Smooth muscle cell of the brain vasculature (primary cell): Measurements from ENCODE around the gene KIF7.

Experiments used
- DNase-seq: peaks from one replicate; pipeline ENCODE4 v3.0.0-alpha.2; 2012; ENCODE audit warnings: low read depth, low spot score

Gene KIF7

DNA sequence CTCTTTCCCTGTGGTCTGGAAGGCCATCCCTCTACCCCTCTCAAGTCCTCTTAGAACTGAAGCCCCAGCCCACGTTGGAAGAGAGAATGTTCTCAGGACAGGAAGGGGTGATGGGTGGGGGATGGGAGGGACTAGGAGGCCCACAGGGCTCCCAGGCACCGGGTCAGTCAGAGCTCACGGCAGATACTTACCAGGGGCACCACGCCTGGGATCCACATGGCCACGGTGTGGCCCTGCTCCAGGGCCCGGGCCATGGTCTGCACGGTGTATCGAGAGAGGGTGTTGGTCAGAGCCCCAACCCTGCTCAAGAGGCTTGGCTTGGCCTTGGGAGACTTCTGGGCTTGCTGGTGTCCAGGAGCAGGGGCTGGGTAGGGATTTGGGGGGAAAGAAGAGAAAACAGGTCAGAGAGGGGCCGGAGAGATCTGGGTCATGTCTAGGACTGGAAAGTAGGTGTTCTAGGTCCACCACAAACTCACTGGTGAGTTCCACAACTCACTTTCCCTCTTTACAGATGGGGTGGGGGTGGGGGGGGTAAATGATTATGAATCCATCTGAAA, 14.1 kb upstream of the KIF7 start:
- no peak for DNase-seq

DNA sequence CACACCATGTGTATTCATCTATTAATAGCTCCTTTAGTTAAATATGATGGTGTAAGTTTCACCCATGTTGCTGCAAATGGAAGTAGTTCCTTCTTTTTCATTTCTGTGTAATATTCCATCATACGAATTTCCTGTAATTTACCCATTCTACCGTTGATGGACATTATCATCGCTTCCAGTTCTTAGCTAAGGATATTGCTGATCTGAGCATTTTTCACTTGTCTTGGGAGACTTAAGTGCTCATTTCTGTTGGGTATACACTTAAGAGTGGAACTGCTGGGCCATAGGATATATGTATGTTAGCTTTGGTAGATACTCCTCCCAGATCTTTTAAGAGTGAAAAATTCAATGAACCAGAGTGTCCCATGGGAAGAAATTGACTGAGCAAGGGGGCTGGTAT, 12.9 kb upstream of the KIF7 start:
- no peak for DNase-seq

DNA sequence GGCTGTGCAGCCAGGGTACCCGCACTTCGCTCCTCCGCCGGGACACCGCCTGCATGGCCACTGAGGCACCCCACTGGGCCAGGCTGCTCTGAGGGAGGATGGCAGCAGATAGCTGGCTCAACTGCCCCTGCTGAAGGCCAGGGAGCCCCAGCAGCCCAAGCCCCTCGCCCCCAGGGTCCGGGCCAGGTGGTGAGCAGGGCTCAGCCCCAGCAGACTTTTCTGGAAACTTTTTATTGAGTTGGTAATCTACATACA, 12.4 kb upstream of the KIF7 start:
- DNase-seq, result no peak

DNA sequence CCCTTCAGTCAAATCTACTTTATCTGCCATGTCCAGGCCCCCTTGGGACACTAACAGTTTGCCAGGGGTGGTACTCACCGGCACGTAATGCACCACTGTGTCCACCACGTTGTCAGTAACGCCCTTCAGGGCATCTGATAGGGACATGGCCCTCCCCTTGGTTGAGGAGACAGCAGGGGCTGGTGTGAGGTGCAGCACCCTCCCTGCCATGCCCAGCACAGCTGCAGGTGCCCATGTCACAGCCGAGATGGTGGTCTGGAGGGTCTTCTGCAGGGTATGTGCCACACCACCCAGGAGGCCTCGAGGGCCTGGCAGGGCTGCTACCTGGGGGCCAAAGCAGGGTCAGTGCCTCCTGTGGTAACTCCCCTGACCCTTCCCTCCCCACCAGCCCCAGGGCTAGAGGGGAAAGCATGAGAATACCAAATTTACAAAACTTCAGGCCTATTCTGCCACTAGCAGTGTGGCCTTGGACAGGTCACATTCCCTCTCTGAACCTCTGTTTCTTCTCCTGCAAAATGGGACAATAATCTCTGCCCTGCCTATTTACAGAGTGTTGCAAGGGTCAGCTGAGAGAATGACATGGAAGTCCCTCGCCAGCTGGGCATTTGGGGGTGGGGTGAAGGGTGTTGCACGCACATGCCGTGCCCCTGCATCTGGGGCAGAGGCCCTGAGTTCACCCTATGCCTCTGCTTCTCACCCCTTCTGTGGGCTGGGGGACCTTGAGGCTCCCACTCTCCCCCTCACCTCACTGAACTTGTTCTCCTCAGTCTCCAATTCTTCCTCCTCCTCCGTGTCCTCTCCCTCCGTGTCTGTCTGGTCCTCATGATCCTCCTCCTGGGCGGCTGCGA, 11.8 kb upstream of the KIF7 start:
- no peak for DNase-seq

DNA sequence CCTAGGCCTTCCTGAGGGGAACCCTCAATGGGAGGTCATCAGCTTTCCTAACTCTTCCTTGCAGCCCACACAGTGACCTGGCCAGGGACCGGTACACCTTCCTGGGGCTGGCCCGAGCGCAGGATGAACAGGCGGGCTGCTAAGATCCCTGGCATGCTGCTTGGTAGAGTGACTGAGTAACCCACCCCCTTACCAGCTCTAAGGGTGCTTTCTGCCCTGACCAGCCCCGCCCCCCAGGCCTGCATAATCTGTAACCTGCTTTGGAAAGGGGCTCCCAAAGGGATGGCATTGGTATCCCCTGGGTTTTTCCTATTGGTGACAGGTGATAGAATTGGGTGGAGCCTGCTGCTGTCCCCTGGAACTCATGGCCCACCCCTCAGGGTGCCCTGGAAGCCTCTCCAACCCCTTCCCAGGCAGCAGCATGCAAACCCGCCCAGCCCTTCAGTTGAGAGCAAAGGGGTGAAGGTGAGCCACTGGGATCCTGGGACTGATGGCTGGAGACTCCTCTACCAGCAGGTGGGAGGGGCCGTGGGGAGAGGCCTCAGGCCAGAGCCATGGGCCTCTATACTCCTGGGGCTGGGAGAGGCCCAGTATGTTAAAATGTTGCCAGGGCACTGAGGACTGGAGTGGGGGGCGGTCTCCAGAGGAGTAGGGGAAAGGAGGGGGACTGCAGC, 11.1 kb upstream of the KIF7 start:
- no peak for DNase-seq

DNA sequence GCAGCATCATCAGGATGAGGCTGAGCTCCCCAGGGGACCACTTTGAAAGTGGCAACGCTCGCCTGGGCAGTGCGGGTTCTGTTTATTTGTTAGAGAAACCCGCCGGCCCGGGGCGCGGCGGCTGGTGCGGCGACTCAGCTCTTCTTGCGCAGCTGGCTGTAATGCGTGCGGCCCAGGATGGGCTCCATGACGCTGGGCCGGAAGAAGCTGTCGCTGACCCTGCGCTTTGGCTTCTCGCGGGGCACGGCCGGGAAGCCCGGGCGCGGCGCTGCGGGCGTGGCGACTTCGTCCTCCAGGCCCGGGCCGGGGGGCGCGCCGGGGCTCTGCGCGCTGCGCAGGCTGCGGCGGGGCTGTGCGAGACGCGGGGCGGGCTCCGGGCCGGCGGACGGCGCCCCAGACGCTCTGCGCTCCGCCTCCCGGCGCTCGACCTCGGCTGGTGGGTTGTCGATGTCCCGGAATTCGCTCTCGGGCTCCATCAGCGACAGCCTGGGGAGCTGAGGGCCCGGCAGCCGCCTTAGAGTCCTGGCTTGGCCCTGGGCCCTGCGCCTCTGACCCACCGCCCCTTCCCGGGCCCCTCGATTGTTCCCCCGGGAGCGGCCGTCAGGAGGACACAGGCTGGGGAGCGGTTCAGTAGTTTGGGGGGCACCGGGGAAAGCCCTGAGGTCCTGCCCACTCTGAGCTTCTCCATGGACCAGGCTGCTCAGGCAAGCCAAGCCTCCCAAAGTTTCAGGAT, 10.3 kb upstream of the KIF7 start:
- no peak for DNase-seq

DNA sequence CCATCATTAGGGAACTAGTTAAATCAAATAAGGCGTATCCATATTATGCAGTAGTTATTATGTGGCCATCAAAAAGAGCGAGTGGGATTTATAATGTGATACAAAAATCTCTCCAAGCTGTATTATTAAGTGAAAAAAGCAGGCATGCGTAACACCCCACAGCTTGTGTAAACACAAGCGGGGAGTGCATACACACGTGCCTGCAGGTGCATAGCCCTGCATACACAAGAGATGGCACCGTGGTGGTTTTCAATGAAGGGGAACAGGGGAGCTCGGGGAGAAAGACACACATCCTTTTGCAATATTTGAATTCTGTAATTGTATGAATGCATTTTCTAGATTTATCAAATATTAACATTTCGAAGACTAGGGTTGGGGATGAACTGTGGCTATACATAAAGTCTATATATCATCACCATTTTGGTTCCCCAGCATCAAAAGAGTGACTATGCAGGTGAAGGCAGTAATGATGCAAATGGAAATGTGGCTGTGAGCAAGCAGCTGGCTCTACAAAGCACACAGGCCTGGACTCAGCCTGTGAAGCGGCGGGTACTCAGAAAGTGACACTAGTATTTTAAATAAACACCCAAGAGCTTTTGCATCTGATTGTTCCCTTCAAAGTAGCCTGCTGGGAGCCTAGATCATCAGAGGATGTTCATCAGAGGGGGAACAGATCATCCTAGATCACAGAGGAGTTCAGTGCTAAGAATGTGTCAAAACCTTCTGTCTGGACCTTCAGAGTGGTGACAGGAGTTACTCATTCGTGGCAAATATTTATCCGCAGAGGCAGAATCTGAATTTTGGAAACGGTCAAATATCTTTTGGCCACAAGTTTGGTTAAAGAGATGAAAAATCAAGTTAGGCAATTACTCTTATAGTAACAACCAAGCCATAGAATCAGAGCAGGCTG, 9.4 kb upstream of the KIF7 start:
- DNase-seq, result no peak

DNA sequence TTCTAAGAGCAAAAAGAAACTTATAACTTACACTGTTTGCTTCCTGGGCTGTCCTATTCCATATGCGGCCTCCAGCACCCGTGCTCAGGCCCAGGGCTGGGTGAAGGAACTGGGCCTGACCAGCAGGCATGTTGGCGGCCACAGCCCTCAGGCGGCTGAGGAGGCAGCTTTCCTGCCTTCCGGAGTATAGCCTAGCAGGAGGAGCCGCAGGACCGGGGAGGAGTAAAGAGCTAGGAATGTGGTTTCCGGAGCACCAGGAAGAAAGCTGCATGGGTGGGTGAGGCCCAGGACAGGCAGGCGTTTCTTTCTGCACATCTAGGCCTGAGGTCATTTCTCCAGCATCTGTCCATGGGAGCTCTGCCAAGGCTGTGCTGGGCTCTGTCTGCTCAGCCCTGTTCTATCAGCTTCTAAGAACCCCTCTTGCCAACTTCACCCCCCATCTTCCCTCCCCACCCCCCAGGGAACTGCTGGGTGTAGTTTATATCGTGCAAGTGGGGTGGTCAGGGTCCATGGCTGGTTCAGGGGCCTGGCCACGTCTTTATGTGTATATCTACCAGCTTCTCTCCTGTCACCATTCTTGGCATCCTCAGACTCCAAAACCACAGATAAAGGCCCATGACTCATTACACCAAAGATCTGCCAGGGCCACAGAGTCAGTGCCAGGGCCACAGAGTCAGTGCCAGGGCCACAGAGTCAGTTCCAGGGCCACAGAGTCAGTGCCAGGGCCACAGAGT, 7.8 kb upstream of the KIF7 start:
- peak; percentile 68 for DNase-seq

DNA sequence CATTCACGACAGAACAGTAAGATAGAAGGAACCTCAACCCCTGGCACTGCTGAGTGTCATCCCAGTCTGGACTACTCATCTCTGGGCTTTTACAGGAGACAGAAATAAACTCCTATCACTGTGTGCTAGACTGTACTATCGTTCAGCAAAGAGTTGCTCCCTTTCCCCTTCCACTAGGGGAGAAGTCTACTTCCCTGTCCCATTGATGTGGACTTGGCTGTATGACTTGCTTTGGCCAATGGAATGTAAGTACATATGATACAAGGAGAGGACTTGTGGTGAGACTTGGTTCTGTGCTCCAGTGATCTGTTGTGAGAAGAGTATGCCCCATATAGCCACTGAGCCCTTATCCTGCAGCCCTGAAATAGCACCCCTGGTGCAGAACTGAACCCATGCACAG, 5.3 kb upstream of the KIF7 start:
- DNase-seq, result no peak

DNA sequence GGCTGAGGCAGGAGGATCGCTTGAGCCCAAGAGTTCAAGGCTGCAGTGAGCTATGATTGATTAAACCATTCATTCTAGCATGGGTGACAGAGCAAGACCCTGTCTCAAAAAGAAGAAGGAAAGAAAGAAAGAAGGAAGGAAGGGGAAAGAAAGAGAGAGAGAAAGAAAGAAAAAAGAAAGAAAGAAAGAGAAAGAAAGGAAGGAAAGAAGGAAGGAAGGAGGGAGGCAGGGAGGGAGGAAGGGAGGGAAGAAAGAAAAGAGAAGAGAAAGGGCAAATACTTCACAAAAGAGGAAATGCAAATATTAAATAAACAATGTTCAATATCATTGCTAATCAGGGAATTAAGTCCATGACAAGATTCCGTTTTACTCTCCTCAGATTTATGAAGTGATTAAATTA, 4.0 kb upstream of the KIF7 start:
- no peak for DNase-seq

DNA sequence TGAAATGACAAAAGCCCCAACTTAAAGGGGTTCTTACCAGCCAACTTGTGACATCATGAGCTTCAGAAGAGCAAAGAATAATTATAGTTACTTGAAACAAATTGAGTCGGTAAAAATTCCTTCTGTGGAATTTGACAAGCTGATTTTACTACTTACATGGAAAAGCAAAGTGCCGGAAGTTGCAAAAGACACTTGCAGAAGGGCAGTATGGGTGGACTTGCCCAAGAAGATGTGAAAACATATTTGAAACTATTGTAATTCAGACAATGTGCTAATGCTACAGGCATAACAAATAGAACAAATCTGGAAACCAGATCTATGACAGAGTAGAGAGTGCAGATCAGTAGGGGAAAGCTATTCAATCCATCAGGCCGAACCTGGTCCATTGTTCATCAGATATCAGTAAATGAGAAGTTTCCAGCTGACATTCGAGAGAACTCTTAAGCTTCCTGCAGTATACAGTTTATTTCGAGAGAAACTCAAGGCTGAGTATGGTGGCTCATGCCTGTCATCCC, 2.5 kb upstream of the KIF7 start:
- no peak for DNase-seq

DNA sequence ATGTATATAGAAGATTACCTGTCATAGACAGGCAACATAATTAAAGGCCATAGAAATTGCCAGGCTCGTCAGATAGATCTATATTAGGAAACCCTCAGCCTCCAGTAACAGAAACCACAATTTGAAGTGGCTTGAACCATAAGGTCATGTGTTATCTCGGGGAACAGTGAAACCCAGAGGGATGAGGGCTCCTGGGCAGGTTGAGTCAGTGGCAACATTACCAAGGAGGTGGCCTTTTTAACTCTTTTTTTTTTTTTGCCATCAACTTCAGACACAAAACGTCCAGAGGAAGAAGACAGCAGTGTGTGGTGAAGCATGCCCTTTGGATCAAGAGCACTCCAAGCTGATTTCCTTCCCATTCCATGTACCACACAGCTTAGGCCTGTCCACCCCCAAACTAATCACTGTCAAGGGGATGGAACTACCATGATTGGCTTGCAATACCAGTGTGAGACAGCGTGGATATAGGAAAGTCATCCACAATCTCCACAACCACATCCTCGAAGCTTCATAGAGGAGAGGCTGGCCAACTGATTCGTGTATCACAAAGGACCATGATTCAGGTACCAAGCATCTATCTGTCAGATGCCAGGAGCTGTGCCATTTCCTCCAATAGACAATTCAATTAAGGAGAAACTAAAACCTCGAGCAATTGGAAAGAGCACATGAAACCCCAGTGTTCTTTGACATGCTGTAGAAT, 999 bp upstream of the KIF7 start:
- DNase-seq, result no peak

DNA sequence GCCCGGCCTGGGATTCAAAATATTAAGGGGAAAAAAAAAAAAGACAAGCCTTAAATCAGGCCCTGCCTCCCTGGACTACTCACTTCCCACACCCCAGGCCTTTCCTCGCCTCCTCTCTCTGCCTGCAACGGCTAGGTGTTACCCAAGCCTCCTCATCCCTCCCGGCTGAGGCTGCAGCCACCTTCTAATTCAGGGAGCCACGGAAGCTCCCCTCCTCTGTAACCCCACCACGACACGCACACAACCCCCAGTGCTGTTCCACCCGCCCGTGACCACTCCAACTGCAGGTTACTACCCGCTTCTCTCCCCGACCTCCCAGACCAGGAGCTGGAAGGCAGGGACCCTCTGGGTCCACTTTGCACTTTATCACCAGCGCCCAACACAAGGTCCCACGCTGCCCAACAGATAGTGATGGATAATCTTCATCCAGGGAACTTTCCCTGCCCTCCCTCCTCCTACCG, 936 bp downstream of the KIF7 start:
- no peak for DNase-seq

DNA sequence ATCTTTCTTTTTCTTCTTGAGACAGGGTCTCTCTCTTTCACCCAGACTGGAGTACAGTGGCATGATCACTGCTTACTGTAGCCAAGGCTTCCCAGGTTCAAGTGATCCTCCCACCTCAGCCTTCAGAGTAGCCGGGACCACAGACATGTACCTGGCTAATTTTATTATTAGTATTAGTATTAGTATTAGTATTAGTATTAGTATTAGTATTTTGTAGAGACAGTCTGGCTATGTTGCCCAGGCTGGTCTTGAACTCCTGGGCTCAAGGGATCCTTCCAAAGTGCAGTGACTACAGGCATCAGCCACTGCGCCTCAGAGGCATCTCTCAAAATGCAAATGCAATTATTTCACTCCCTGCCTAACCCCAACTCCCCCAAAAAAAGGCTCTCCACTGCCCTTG, 1.7 kb downstream of the KIF7 start:
- DNase-seq, result no peak

DNA sequence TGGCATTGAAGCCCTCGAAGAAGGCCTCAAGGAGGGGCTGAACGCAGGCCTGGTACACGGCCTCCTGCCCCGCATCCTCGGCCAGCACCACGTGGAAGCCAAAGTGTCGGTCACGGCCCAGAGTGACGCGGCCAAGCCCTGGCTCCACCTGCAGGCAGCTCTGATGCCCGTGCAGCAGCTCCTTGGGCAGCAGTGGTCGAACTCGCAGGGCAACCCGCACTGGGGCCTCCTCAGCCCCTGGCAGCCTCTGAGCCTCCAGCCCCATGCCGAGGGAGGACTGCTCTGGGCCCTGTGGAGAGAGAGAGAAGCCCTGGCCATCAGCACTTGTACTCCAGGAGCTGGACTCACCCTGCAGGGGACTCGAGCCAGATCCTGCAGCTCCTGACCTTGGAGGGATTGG, 2.6 kb downstream of the KIF7 start:
- DNase-seq, result no peak

DNA sequence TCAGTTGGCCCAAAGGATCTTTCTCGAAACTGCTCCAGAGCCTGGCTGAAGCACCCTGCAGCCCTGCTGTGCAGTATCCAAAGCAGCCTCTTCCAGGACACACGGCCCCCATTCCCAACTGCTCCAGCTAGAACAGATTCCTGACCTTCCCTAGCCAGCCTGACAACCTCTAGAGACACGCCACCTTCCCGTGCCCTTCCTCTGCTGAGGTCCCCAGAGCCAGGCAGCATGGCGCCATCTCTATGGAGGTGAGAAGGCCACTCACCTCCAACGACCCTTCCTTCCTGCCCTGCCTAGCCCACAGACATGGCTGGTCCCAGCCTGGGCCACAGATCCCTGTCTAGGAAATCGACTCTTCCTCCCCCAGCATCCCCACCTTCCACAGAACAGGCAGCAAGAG, 3.1 kb downstream of the KIF7 start:
- no peak for DNase-seq

DNA sequence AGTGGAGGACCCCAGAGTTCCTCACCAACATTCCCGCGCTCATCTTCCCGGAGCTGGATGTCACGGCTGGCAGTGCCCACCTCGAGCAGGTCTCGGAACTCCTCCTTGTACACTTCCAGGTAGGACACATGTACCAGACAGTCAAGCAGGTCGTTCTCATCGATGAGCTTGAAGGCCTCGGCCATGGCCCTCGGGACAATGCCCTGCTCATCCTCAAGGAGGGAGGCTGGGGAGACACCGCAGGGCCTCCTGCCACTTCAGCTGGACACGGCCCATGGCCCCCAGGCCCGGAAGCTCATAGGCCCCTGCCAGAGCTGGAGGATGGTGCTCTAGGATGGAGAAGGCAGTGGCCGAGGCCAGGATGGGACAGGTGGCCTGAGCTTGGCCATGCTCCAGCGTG, 5.6 kb downstream of the KIF7 start:
- DNase-seq, result no peak

DNA sequence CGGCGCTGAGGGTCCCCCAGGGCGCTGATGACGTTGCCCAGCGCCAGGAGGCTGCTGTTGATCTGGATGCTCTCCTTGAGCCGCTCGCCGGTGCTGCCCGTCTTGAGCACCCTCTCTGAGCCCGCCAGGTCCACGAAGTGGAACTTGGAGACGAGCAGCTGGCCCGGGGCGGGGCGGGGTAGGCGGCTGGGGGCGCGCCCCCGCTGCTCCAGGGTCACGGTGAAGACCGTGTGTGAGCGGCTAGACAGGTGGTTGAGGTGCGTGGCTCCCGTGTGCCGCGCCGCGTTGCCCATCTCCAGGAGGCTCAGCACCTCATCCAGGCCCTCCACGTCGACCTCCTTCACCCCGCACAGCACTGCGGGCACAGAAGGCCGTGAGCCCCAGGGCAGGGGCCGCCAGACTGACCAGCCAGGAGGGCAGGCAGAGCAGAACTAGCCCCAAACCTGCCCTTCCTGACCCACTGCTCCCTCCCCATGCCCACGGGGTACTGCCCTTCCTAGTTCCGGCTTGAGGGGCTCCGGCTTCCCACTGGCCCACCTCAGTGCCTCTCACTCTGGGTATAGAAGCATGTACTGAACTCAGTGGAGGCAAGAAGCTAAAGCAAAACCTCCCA, 6.1 kb downstream of the KIF7 start:
- DNase-seq, result no peak
